ENCODE data around the gene SLMAP.

DNA sequence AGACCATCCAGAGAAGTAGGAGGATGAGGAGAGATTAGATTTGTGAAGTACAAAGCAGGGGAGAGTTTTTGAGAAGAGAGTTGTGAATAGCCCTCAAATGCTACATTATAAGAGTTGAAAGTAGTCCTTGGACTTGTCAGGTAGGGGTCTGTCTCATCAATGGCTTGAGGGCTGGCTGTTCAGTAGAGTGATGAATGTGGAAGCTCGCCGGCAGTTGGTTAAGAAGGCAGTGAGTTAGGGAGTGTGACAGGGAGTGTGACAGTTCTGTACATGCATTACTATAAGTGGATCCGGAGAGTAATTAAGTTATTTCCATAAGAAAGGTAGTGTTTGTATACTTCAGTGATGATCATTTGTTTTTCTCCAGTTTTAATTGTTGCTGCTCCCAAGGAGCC lies 32.5 kb downstream of the SLMAP start:
- TF ChIP-seq, protein P1, sequence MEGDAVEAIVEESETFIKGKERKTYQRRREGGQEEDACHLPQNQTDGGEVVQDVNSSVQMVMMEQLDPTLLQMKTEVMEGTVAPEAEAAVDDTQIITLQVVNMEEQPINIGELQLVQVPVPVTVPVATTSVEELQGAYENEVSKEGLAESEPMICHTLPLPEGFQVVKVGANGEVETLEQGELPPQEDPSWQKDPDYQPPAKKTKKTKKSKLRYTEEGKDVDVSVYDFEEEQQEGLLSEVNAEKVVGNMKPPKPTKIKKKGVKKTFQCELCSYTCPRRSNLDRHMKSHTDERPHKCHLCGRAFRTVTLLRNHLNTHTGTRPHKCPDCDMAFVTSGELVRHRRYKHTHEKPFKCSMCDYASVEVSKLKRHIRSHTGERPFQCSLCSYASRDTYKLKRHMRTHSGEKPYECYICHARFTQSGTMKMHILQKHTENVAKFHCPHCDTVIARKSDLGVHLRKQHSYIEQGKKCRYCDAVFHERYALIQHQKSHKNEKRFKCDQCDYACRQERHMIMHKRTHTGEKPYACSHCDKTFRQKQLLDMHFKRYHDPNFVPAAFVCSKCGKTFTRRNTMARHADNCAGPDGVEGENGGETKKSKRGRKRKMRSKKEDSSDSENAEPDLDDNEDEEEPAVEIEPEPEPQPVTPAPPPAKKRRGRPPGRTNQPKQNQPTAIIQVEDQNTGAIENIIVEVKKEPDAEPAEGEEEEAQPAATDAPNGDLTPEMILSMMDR (IDR thresholded peaks at IDR 0.05) = no peak
- TF ChIP-seq POLR2A (IDR thresholded peaks at IDR 0.05) = no peak

All from prostate gland (tissue), 2 donors.